ENCODE data around the gene MPRIP.

MPRIP gene

DNA sequence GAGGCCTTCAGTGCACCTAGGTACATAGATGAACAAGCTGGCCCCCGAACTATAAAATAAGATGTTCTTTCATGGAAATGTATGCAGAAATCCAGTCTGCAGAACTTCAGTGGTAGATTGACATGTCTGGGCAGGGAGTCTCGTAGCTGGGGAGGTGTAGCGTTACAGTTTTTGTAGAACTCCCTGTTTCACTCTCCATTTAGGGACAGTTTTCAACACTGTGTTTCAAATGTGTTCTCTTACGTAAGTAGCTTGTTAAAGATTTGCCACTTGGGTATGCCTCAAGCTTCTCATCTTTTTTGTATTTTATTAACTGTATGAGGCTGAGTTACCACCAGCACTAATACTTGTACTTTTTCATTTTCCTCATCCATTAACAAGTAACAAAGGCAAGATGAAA is 117.3 kb downstream of the MPRIP start:
- no peak overlapping the region for H3K4me3 ChIP-seq (ENCODE audit: low read depth, low read length)
- in situ Hi-C loops (cut with HindIII; ENCODE audit: low sequenced_read_pairs), result loop anchor here (5.0 kb wide), 1 partner anchor 107 kb away; no protein-coding TSS in a partner anchor
- TF ChIP-seq, protein P1, sequence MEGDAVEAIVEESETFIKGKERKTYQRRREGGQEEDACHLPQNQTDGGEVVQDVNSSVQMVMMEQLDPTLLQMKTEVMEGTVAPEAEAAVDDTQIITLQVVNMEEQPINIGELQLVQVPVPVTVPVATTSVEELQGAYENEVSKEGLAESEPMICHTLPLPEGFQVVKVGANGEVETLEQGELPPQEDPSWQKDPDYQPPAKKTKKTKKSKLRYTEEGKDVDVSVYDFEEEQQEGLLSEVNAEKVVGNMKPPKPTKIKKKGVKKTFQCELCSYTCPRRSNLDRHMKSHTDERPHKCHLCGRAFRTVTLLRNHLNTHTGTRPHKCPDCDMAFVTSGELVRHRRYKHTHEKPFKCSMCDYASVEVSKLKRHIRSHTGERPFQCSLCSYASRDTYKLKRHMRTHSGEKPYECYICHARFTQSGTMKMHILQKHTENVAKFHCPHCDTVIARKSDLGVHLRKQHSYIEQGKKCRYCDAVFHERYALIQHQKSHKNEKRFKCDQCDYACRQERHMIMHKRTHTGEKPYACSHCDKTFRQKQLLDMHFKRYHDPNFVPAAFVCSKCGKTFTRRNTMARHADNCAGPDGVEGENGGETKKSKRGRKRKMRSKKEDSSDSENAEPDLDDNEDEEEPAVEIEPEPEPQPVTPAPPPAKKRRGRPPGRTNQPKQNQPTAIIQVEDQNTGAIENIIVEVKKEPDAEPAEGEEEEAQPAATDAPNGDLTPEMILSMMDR (IDR thresholded peaks at IDR 0.05; ENCODE audit: low read depth, low read length, missing control alignments), result no peak
- no peak for DNase-seq (ENCODE audit: low read depth)

GRCh38 chr17:17161121-17161520 is 118.9 kb downstream of the MPRIP start:
- TF ChIP-seq, protein P1 (IDR thresholded peaks at IDR 0.05; ENCODE audit: low read depth, low read length, missing control alignments), result no peak
- no peak for DNase-seq (ENCODE audit: low read depth)
- no peak overlapping the region for H3K4me3 ChIP-seq (ENCODE audit: low read depth, low read length)
- in situ Hi-C loops (cut with HindIII; ENCODE audit: low sequenced_read_pairs), result no loop called here

- DNase-seq (ENCODE audit: low read depth), result no peak
- in situ Hi-C loops (cut with HindIII; ENCODE audit: low sequenced_read_pairs), result no loop called here
Measured at GRCh38 chr17:17161759-17162158, 119.5 kb downstream of the MPRIP start.

DNA sequence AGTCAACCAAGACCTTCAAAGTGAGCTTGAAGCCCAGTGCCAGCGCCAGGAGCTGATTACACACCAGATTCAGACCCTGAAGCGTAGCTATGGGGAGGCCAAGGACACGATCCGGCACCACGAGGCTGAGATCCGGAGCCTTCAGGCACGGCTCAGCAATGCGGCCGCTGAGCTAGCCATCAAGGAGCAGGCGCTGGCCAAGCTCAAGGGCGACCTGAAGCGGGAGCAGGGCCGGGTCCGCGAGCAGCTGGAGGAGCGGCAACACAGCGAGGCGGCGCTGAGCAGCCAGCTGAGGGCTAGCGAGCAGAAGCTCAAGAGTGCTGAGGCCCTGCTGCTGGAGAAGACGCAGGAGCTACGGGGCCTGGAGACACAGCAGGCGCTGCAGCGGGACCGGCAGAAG is 121.9 kb downstream of the MPRIP start:
- TF ChIP-seq, protein P1 (IDR thresholded peaks at IDR 0.05; ENCODE audit: low read depth, low read length, missing control alignments), result no peak
- in situ Hi-C loops (cut with HindIII; ENCODE audit: low sequenced_read_pairs), result no loop called here
- DNase-seq (ENCODE audit: low read depth), result no peak
- no peak overlapping the region for H3K4me3 ChIP-seq (ENCODE audit: low read depth, low read length)

More at GRCh38 chr17:17161759-17162158, 119.5 kb downstream of the MPRIP start:
- H3K4me3 ChIP-seq (ENCODE audit: low read depth, low read length), result no peak overlapping the region
- TF ChIP-seq, protein P1 (IDR thresholded peaks at IDR 0.05; ENCODE audit: low read depth, low read length, missing control alignments), result no peak

DNA sequence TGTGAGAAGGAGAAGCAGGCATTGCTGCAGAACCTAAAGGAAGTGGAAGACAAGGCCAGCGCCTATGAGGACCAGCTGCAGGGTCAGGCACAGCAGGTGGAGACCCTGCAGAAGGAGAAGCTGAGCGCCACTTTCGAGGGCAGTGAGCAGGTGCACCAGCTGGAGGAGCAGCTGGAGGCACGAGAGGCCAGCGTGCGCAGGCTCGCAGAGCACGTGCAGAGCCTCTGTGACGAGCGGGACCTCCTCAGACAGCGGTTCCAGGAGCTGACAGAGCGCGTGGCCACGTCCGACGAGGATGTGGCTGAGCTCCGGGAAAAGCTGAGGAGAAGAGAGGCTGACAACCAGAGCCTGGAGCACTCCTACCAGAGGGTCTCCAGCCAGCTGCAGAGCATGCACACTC is 122.4 kb downstream of the MPRIP start:
- DNase-seq (ENCODE audit: low read depth), result no peak
- in situ Hi-C loops (cut with HindIII; ENCODE audit: low sequenced_read_pairs), result no loop called here
- H3K4me3 ChIP-seq (ENCODE audit: low read depth, low read length), result no peak overlapping the region
- TF ChIP-seq, protein P1 (IDR thresholded peaks at IDR 0.05; ENCODE audit: low read depth, low read length, missing control alignments), result no peak

DNA sequence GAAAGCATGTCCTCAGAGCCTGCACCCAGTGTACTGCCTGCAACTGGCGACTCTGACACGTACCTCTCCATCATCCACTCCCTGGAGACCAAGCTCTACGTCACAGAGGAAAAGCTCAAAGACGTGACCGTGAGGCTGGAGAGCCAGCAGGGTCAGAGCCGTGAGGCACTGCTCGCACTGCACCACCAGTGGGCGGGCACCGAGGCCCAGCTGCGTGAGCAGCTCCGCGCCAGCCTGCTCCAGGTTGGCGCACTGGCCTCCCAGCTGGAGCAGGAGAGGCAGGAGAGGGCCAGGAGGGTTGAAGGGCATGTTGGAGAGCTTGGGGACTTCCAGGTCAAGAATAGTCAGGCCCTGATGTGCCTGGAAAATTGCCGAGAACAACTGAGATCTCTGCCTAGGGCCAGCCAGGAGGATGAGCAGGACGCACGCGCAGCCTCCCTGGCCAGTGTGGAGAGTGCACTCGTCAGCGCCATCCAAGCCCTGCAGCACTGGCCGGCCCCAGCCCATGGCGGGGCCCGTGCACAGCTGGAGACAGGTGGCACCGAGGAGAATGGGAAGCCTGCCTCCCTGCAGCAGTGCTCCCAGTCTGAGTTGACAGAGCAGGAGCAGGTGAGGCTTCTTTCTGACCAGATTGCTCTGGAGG is 123.5 kb downstream of the MPRIP start:
- no peak for DNase-seq (ENCODE audit: low read depth)
- TF ChIP-seq, protein P1 (IDR thresholded peaks at IDR 0.05; ENCODE audit: low read depth, low read length, missing control alignments), result no peak
- H3K4me3 ChIP-seq (ENCODE audit: low read depth, low read length), result no peak overlapping the region
- in situ Hi-C loops (cut with HindIII; ENCODE audit: low sequenced_read_pairs), result no loop called here

Measured in astrocyte of the cerebellum (primary cell).